Measurements from ENCODE around the gene GIPC3.

- TF ChIP-seq CTCF (IDR thresholded peaks at IDR 0.05) (no peak), POLR2A (IDR thresholded peaks at IDR 0.05) (no peak)
These were observed 41.3 kb upstream of the GIPC3 start for GRCh38 chr19:3544058-3544376.

Measured in ovary (tissue), 3 donors.